GM12873 (cell line): ENCODE measurements around the gene MRNIP.

ENCODE experiments used
- TF ChIP-seq, protein P1 (sequence below): IDR thresholded peaks from 2 replicates; pipeline ENCODE4 v1.5.1; 2012; ENCODE audit warnings: low read depth, mild to moderate bottlenecking, moderate library complexity, low read length, control low read depth; ENCODE audit not compliant: insufficient read depth; ENCODE audit errors: missing control alignments

The MRNIP gene

GRCh38 chr5:179805529-179806249 is 52.9 kb downstream of the MRNIP start:
- TF ChIP-seq, protein P1, sequence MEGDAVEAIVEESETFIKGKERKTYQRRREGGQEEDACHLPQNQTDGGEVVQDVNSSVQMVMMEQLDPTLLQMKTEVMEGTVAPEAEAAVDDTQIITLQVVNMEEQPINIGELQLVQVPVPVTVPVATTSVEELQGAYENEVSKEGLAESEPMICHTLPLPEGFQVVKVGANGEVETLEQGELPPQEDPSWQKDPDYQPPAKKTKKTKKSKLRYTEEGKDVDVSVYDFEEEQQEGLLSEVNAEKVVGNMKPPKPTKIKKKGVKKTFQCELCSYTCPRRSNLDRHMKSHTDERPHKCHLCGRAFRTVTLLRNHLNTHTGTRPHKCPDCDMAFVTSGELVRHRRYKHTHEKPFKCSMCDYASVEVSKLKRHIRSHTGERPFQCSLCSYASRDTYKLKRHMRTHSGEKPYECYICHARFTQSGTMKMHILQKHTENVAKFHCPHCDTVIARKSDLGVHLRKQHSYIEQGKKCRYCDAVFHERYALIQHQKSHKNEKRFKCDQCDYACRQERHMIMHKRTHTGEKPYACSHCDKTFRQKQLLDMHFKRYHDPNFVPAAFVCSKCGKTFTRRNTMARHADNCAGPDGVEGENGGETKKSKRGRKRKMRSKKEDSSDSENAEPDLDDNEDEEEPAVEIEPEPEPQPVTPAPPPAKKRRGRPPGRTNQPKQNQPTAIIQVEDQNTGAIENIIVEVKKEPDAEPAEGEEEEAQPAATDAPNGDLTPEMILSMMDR, result no peak

DNA sequence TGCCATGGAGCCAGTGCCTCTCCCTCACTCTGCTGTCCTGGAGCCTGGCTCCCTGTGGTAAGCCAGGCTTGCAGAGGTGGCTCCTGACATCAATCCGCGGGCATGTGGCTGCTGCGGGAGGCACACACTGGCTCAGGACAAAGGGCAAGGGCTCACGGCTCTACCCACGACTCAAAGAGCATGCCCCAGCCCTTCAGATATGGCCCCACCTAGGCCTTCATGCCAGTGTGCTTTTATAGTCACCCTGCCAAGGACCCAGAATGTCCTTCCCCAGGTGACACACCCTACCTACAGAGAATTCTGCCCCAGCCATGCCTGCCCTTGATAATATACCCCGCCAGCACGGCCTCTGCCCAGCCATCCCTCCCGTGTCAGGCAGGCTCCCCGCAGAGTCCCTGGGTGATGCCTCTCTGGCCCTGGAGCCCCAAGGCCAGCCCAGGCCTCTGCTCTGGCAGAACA is 53.5 kb downstream of the MRNIP start:
- TF ChIP-seq, protein P1, result no peak

DNA sequence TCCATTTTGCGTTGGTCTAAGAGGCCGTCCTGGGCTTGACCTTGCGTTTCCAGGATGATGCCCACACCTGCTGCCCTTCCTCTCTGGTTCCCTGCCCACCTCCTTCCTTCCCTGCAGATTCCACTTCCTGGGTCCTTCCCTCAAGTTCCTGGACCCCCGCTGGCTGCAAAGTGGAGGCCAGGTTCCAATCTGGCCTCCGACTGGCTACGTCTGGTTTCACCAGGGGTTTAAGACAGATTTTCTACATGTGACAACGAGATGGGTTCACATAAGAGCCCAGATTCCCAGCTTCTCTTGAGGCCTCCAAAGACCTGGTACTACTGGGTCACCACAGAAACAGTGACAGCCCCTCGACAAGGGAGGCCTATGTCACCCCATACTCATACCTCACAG is 54.1 kb downstream of the MRNIP start:
- TF ChIP-seq, protein P1, result no peak

DNA sequence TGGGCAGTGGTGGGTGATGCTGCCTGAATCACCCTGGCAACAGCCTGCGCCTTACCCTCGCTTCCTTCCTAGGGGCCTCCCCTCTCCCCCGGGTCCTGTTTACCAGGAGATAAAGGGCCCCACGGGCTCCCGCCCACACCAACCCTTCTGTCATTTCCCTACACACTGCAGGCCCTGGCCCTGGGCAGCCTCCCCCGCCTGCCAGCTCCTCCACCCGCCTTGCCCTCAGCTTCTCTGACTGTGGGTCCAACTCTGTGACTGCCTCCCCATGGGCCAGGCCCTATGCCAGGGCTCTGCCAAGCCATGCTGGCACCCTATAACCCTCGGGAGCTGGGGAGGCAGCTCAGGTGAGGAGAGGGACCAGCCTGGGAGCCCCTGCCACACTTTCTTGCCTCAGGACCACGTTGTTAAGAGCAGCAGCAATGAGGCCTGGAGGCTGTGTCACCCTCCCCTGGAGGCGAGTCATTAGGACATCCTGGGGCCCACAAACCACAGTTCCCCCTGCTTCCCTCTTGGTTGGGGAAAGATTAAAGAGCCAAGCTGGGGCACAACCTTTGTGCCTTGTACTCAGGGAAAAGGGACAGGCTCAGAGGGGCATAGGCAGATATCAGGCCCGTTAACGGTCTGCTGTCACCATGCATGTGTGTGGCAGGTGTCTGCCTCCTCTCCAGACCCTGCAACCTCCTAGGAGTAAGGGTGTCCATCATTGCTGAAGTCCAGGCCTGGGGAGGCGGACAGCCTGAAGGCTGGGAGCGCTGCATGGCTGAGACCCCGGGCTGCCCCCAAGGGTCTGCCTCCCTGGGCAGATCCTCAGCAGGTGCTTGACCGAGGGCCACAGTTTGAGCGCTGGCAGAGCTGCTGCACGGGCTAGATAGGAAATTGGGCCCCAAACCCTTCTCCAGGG is 54.7 kb downstream of the MRNIP start:
- TF ChIP-seq, protein P1, result no peak

GRCh38 chr5:179802950-179803562 is 55.6 kb downstream of the MRNIP start:
- TF ChIP-seq, protein P1, result no peak

DNA sequence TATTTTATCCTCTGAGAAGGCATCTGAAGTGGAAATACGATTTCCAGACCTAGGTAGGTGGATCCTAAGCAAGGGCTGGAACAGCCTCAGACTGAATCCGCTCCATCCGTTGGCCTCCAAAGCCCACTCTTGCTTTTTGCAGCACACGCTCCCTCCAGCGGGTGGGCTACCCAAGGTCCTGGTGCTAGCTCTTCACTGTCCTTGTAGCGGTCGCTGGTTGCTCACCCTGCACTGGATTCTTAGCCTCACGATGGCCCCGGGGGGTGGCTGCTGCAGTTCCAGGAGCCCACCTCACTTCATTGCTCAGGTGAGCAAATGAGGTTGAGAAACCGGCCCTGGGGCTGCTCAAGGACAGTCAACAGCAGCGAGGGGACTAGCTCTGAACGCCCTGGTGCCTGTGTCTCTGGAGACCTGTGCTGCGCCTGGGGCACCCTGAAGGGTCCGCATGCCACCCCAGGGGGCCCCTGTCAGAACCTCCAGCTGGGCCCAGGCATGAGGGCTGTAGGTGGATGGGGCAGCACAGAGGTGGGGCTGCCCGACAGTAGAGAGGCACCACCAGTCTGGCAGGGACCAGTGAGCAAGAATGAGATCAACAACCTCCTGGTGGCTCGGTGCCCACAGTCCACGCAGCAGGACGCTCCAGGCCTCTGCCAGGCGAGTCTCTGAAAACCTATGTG is 56.3 kb downstream of the MRNIP start:
- TF ChIP-seq, protein P1, result no peak
